ENCODE measurements around the gene EFCAB8.
A peak's percentile ranks its signal among the peaks of the same experiment; 100 is the strongest.
"Not testable (repeated sequence)": the region's sequence is repeated elsewhere in the genome, so short reads cannot be mapped to it uniquely, and the experiment has no call there.

The EFCAB8 gene

GRCh38 chr20:32898729-32899128 is 40.0 kb downstream of the EFCAB8 start:
- ATAC-seq, result no peak
- TF ChIP-seq TOX (CRISPR knock-in tag; IDR thresholded peaks at IDR 0.05; ENCODE audit: borderline replicate concordance) (no peak), RARB (CRISPR knock-in tag; IDR thresholded peaks at IDR 0.05) (no peak), ARNTL (CRISPR knock-in tag; IDR thresholded peaks at IDR 0.05; ENCODE audit: borderline replicate concordance, low read depth) (no peak), CSDC2 (CRISPR knock-in tag; IDR thresholded peaks at IDR 0.05) (no peak), GLIS3 (CRISPR knock-in tag; IDR thresholded peaks at IDR 0.05) (no peak), SNAI2 (CRISPR knock-in tag; IDR thresholded peaks at IDR 0.05) (no peak)
- TF ChIP-seq, protein P1, sequence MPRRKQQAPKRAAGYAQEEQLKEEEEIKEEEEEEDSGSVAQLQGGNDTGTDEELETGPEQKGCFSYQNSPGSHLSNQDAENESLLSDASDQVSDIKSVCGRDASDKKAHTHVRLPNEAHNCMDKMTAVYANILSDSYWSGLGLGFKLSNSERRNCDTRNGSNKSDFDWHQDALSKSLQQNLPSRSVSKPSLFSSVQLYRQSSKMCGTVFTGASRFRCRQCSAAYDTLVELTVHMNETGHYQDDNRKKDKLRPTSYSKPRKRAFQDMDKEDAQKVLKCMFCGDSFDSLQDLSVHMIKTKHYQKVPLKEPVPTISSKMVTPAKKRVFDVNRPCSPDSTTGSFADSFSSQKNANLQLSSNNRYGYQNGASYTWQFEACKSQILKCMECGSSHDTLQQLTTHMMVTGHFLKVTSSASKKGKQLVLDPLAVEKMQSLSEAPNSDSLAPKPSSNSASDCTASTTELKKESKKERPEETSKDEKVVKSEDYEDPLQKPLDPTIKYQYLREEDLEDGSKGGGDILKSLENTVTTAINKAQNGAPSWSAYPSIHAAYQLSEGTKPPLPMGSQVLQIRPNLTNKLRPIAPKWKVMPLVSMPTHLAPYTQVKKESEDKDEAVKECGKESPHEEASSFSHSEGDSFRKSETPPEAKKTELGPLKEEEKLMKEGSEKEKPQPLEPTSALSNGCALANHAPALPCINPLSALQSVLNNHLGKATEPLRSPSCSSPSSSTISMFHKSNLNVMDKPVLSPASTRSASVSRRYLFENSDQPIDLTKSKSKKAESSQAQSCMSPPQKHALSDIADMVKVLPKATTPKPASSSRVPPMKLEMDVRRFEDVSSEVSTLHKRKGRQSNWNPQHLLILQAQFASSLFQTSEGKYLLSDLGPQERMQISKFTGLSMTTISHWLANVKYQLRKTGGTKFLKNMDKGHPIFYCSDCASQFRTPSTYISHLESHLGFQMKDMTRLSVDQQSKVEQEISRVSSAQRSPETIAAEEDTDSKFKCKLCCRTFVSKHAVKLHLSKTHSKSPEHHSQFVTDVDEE (CRISPR knock-in tag; IDR thresholded peaks at IDR 0.05), result no peak

GRCh38 chr20:32902456-32903420 is 44.0 kb downstream of the EFCAB8 start:
- peak; percentile 87 for ATAC-seq
- no peak for TF ChIP-seq CSRNP3 (CRISPR knock-in tag; IDR thresholded peaks at IDR 0.05)
- no peak for TF ChIP-seq TCF4 (CRISPR knock-in tag; IDR thresholded peaks at IDR 0.05; ENCODE audit: borderline replicate concordance)

DNA sequence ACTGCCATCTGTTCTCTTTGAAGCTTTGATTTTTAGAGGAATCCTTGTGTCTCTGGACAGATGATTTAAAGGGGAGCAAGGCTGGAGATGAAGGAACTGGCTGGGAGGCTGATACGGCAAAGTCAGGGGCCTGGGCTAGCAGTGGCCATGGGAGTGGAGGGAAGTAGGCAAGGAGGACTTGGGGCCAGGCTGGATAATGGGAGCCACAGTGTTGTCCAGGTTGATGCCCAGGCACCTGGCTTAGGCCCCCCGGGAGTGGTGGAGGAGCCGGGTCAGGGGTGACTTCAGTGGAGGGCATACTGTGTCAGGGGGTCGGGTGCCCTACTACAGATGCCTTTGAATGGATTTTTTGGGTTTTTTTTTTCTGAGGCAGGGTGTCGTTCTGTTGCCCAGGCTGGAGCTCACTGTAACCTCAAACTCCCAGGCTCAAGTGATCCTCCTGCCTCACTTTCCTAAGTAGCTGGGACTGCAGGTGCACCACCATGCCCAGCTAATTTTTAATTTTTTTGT is 45.0 kb downstream of the EFCAB8 start:
- TF ChIP-seq BACH2 (CRISPR knock-in tag; IDR thresholded peaks at IDR 0.05; ENCODE audit: borderline replicate concordance), result no peak
- TF ChIP-seq ZFP3 (CRISPR knock-in tag; IDR thresholded peaks at IDR 0.05), result no peak
- no peak for TF ChIP-seq RARB (CRISPR knock-in tag; IDR thresholded peaks at IDR 0.05)
- TF ChIP-seq CSDC2 (CRISPR knock-in tag; IDR thresholded peaks at IDR 0.05), result no peak
- TF ChIP-seq ISL1 (CRISPR knock-in tag; IDR thresholded peaks at IDR 0.05), result no peak
- TF ChIP-seq OSR1 (CRISPR knock-in tag; IDR thresholded peaks at IDR 0.05), result no peak
- TF ChIP-seq ESRRG (CRISPR knock-in tag; IDR thresholded peaks at IDR 0.05), result no peak
- TF ChIP-seq TOX (CRISPR knock-in tag; IDR thresholded peaks at IDR 0.05; ENCODE audit: borderline replicate concordance), result no peak
- no peak for TF ChIP-seq ZC3H10 (CRISPR knock-in tag; IDR thresholded peaks at IDR 0.05)
- TF ChIP-seq SNAI2 (CRISPR knock-in tag; IDR thresholded peaks at IDR 0.05), result no peak
- no peak for TF ChIP-seq POU6F1 (CRISPR knock-in tag; IDR thresholded peaks at IDR 0.05; ENCODE audit: borderline replicate concordance, low read depth)
- TF ChIP-seq PPARA (CRISPR knock-in tag; IDR thresholded peaks at IDR 0.05; ENCODE audit: borderline replicate concordance), result no peak
- TF ChIP-seq ZFP30 (CRISPR knock-in tag; IDR thresholded peaks at IDR 0.05), result no peak
- TF ChIP-seq ZNF8 (CRISPR knock-in tag; IDR thresholded peaks at IDR 0.05), result no peak
- no peak for TF ChIP-seq ZNF70 (CRISPR knock-in tag; IDR thresholded peaks at IDR 0.05)
- no peak for TF ChIP-seq PATZ1 (CRISPR knock-in tag; IDR thresholded peaks at IDR 0.05; ENCODE audit: borderline replicate concordance)
- TF ChIP-seq ARNTL (CRISPR knock-in tag; IDR thresholded peaks at IDR 0.05; ENCODE audit: borderline replicate concordance, low read depth), result no peak
- ATAC-seq, result no peak

DNA sequence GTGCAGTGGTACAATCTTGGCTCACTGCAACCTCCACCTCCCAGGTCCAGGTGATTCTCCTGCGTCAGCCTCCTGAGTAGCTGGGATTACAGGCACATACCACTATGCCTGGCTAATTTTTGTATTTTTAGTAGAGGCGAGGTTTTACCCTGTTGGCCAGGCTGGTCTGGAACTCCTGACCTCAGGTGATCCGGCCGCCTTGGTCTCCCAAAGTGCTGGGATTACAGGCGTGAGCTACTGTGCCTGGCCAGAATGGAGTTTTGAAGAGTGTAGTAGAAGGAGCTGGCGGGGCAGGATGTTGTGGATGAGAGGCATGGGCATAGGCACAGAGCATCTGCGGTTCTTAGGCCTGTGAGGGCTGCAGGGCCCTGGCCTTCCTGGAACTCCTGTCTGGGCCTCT is 46.0 kb downstream of the EFCAB8 start:
- not testable (repeated sequence) for ATAC-seq

All from SK-N-SH treated with all-trans-retinoic acid at 6 μM for 48 hours (cell line).